Endothelial cell of umbilical vein (primary cell): ENCODE results near the gene ST6GALNAC4.

Source experiments
- MYC ChIP-seq: IDR thresholded peaks from one replicate; pipeline ENCODE4 v1.6.1; 2011; ENCODE audit warnings: mild to moderate bottlenecking, low read depth, low read length
- POLR2A ChIP-seq: IDR thresholded peaks from 2 replicates; pipeline ENCODE4 v1.6.1; 2012; ENCODE audit warnings: low read depth, mild to moderate bottlenecking, control low read depth, low read length
- TF ChIP-seq, protein P1 (sequence below), 2 donors: IDR thresholded peaks; 1 replicate in 1 of 2; 2 replicates in 1 of 2; pipeline ENCODE4 v1.5.1; 2011; ENCODE audit warnings: low read length in 2 of 2, mild to moderate bottlenecking in 2 of 2, moderate library complexity in 2 of 2, control low read depth in 1 of 2, inconsistent platforms in 1 of 2, low read depth in 1 of 2; ENCODE audit not compliant: insufficient read depth in 1 of 2; ENCODE audit errors: extremely low read depth in 1 of 2

DNA sequence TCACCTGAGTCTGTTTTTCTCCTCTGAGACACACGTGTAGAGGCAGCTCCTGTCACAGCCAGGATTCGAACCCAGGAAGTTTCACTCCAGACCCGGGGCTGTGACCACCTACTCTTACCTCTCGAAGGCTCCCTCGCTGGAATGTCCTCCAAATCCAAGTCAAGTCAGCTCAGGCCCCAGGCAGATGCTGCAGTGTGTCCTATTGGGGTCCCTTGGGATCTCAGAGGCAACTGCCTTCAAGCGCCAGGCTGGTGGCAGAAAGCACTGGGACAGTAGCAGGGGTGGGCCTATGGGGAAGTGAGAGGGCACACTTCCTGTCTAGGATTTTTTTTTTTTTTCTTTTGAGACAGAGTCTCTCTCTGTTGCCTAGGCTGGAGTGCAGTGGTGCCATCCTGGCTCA, 762 bp upstream of the ST6GALNAC4 start:
- TF ChIP-seq POLR2A (no peak), MYC (no peak)
- TF ChIP-seq, protein P1, sequence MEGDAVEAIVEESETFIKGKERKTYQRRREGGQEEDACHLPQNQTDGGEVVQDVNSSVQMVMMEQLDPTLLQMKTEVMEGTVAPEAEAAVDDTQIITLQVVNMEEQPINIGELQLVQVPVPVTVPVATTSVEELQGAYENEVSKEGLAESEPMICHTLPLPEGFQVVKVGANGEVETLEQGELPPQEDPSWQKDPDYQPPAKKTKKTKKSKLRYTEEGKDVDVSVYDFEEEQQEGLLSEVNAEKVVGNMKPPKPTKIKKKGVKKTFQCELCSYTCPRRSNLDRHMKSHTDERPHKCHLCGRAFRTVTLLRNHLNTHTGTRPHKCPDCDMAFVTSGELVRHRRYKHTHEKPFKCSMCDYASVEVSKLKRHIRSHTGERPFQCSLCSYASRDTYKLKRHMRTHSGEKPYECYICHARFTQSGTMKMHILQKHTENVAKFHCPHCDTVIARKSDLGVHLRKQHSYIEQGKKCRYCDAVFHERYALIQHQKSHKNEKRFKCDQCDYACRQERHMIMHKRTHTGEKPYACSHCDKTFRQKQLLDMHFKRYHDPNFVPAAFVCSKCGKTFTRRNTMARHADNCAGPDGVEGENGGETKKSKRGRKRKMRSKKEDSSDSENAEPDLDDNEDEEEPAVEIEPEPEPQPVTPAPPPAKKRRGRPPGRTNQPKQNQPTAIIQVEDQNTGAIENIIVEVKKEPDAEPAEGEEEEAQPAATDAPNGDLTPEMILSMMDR (IDR thresholded peaks at IDR 0.05; ENCODE audit: extremely low read depth in 1 of 2, insufficient read depth in 1 of 2, low read depth in 1 of 2, low read length in 2 of 2): no peak
